Mesenchymal stem cell (in vitro differentiated cells and primary cell): ENCODE measurements around the gene RHBDF2.

Experiments used
- DNase-seq: peaks from one replicate; pipeline ENCODE4 v3.0.0-alpha.2; 2013
- H2AFZ ChIP-seq: one replicate; pipeline ENCODE4 v1.6.1; 2013; ENCODE audit warnings: low read depth, mild to moderate bottlenecking, control low read depth, inconsistent platforms, low read length, moderate library complexity
- H2AK5ac ChIP-seq: 2 replicates; pipeline ENCODE4 v1.6.1; 2013; ENCODE audit warnings: low read length, moderate library complexity, mild to moderate bottlenecking, inconsistent platforms; ENCODE audit not compliant: severe bottlenecking
- H2BK120ac ChIP-seq: one replicate; pipeline ENCODE4 v1.6.1; 2013; ENCODE audit warnings: low read depth, mild to moderate bottlenecking, inconsistent platforms, low read length, moderate library complexity
- H2BK12ac ChIP-seq, 2 experiments: one replicate each; pipeline ENCODE4 v1.6.1; 2013; ENCODE audit warnings: inconsistent platforms in 2 of 2, low read length in 2 of 2, mild to moderate bottlenecking in 2 of 2, moderate library complexity in 2 of 2, control low read depth in 1 of 2
- H2BK15ac ChIP-seq: one replicate; pipeline ENCODE4 v1.6.1; 2013; ENCODE audit warnings: mild to moderate bottlenecking, low read depth, inconsistent platforms; ENCODE audit not compliant: poor library complexity, severe bottlenecking
- H2BK5ac ChIP-seq: 2 replicates; pipeline ENCODE4 v1.6.1; 2013; ENCODE audit warnings: low read depth, mild to moderate bottlenecking, low read length, control low read depth, inconsistent platforms; ENCODE audit not compliant: poor library complexity, severe bottlenecking
- H3K14ac ChIP-seq, 2 experiments: one replicate each; pipeline ENCODE4 v1.6.1; 2013; ENCODE audit warnings: inconsistent platforms in 2 of 2, low read length in 2 of 2, control low read depth in 1 of 2, mild to moderate bottlenecking in 1 of 2, moderate library complexity in 1 of 2
- H3K18ac ChIP-seq, 2 experiments: one replicate each; pipeline ENCODE4 v1.6.1; 2013; ENCODE audit warnings: inconsistent platforms in 2 of 2, low read length in 2 of 2, control low read depth in 1 of 2, low read depth in 1 of 2, mild to moderate bottlenecking in 1 of 2
- H3K23ac ChIP-seq, 2 experiments: one replicate each; pipeline ENCODE4 v1.6.1; 2013; ENCODE audit warnings: inconsistent platforms in 2 of 2, low read length in 2 of 2, mild to moderate bottlenecking in 2 of 2, moderate library complexity in 2 of 2, control low read depth in 1 of 2
- H3K27ac ChIP-seq: 2 replicates; pipeline ENCODE4 v1.5.1; 2013; ENCODE audit warnings: mild to moderate bottlenecking, moderate library complexity, low read length, control low read depth, inconsistent platforms; ENCODE audit not compliant: poor library complexity, severe bottlenecking
- H3K27me3 ChIP-seq, 2 experiments: 2 replicates each; pipeline versions ENCODE4 v1.6.1 to v1.7.0; 2013; ENCODE audit warnings: low read length in 2 of 2, mild to moderate bottlenecking in 2 of 2, moderate library complexity in 2 of 2, control low read depth in 1 of 2, inconsistent platforms in 1 of 2; ENCODE audit not compliant: control insufficient read depth in 1 of 2, insufficient read depth in 1 of 2
- H3K36me3 ChIP-seq, 2 experiments: 2 replicates each; pipeline versions ENCODE4 v1.6.1 to v1.7.0; 2013; ENCODE audit warnings: low read length in 2 of 2, control low read depth in 1 of 2, inconsistent platforms in 1 of 2, low read depth in 1 of 2, mild to moderate bottlenecking in 1 of 2; ENCODE audit not compliant: insufficient read depth in 2 of 2, control insufficient read depth in 1 of 2
- H3K4ac ChIP-seq, 2 experiments: one replicate each; pipeline ENCODE4 v1.6.1; 2013; ENCODE audit warnings: inconsistent platforms in 2 of 2, low read length in 2 of 2, mild to moderate bottlenecking in 2 of 2, moderate library complexity in 2 of 2, control low read depth in 1 of 2, low read depth in 1 of 2
- H3K4me1 ChIP-seq: 2 replicates; pipeline ENCODE4 v1.6.1; 2013; ENCODE audit warnings: low read depth, low read length, control low read depth; ENCODE audit not compliant: control insufficient read depth, insufficient read depth
- H3K4me2 ChIP-seq: 2 replicates; pipeline ENCODE4 v1.6.1; 2013; ENCODE audit warnings: low read length, mild to moderate bottlenecking, inconsistent platforms; ENCODE audit not compliant: poor library complexity, severe bottlenecking
- H3K4me3 ChIP-seq, 2 experiments: 2 replicates each; pipeline versions ENCODE4 v1.5.1 to v1.7.0; 2013; ENCODE audit warnings: low read length in 2 of 2, mild to moderate bottlenecking in 2 of 2, control low read depth in 1 of 2, low read depth in 1 of 2; ENCODE audit not compliant: insufficient read depth in 1 of 2
- H3K79me1 ChIP-seq: replicated peaks from 2 replicates; pipeline ENCODE4 v1.6.1; 2013; ENCODE audit warnings: mild to moderate bottlenecking, control low read depth, low read length, inconsistent platforms; ENCODE audit not compliant: poor library complexity, severe bottlenecking
- H3K9ac ChIP-seq: 2 replicates; pipeline ENCODE4 v1.7.0; 2013; ENCODE audit warnings: mild to moderate bottlenecking, low read length, moderate library complexity
- H3K9me3 ChIP-seq: 2 replicates; pipeline ENCODE4 v1.7.0; 2013; ENCODE audit warnings: mild to moderate bottlenecking, low read length; ENCODE audit not compliant: control insufficient read depth
- H4K8ac ChIP-seq: one replicate; pipeline ENCODE4 v1.6.1; 2013; ENCODE audit warnings: inconsistent platforms, mild to moderate bottlenecking, low read length, moderate library complexity
- H4K91ac ChIP-seq: one replicate; pipeline ENCODE4 v1.6.1; 2013; ENCODE audit warnings: mild to moderate bottlenecking, low read length, inconsistent platforms
- WGBS: methylation state at CpG from one replicate; pipeline ENCODE4 v1.1.7; 2013; ENCODE audit warnings: mixed read lengths; 5-methylcytosine and 5-hydroxymethylcytosine counted together

RHBDF2 gene

GRCh38 chr17:76530095-76530723 is 29.0 kb upstream of the RHBDF2 start:
- H3K9ac ChIP-seq = peak overlapping the region; percentile 88
- H3K79me1 ChIP-seq = no peaks in the 10 kb centered on the region
- H2BK120ac ChIP-seq = peak overlapping the region; percentile 99
- peak overlapping the region; percentile 13 for H3K27ac ChIP-seq
- H3K14ac ChIP-seq = peak overlapping the region in 1 of 2 experiments; percentile 50
- peak overlapping the region; percentile 99 for H2BK15ac ChIP-seq
- peak; percentile 97 for DNase-seq
- no peaks in the 10 kb centered on the region for H3K27me3 ChIP-seq
- peak overlapping the region; percentile 93 for H4K8ac ChIP-seq
- peak overlapping the region; percentile 6 for H3K4me2 ChIP-seq
- no peak overlapping the region for H2AFZ ChIP-seq
- H3K9me3 ChIP-seq = no peaks in the 10 kb centered on the region
- H2BK12ac ChIP-seq = peak overlapping the region; percentile 73 to 98
- H2BK5ac ChIP-seq = no peak overlapping the region
- H2AK5ac ChIP-seq = peak overlapping the region; percentile 11
- 7% methylated on average over 23 of the region's 23 CpGs for WGBS
- peak overlapping the region in 1 of 2 experiments; percentile 42 for H3K4me3 ChIP-seq
- peak overlapping the region; percentile 94 to 99 for H3K18ac ChIP-seq
- H3K36me3 ChIP-seq = peaks cover 4 to 16% of the 10 kb centered on the region in 2 experiments
- H3K4me1 ChIP-seq = peaks cover 43% of the 10 kb centered on the region
- peak overlapping the region; percentile 91 to 99 for H3K4ac ChIP-seq
- H4K91ac ChIP-seq = peak overlapping the region; percentile 100
- H3K23ac ChIP-seq = peak overlapping the region in 1 of 2 experiments; percentile 46

GRCh38 chr17:76529224-76530094 is 28.2 kb upstream of the RHBDF2 start:
- peak; percentile 96 for DNase-seq
- Histone ChIP-seq H2AFZ (no peak overlapping the region), H3K9ac (peak overlapping the region; percentile 88)

DNA sequence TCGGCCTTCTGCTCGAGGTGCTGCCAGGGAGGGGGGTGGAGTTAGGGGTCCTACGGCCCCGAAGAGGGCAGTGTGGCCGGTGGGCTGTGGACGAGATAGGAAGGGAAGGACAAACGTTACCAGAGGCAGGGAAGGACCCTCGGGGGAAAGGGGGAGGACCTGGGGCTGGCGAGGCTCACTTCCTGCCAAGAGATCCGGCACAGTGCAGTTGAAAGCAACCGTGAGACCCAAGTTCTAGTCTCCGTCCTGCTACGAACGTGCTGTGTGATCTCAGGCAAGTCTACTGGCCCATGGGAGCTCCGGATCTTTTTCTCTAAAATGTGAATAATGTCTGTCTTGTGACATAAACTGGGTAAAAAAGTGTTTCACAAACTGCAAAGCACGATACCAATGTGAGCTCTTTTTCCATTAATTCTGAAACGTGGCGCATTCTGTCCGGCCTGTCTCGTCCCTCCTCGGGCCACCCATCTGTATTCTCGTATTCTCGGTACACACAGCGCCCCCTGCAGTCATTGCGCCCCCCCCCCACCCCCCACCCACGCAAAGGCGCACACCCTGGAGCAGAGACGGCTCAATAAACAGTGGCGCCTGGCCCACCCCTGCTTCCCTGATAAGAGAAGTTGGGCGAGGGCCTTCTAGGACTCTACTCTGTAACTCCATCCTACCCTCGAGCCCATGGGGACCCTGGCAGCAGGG is 27.5 kb upstream of the RHBDF2 start:
- no peaks in the 10 kb centered on the region for H3K9me3 ChIP-seq
- H3K18ac ChIP-seq = peak overlapping the region; percentile 92 to 96
- peaks cover 4 to 11% of the 10 kb centered on the region in 2 experiments for H3K36me3 ChIP-seq
- peaks cover 49% of the 10 kb centered on the region for H3K4me1 ChIP-seq
- H3K27me3 ChIP-seq = no peaks in the 10 kb centered on the region
- peak; percentile 56 for DNase-seq
- 66% methylated on average over 25 of the region's 31 CpGs for WGBS
- H2BK5ac ChIP-seq = no peak overlapping the region
- H2AK5ac ChIP-seq = peak overlapping the region; percentile 31
- H2BK12ac ChIP-seq = peak overlapping the region; percentile 94 to 100
- H3K14ac ChIP-seq = peak overlapping the region in 1 of 2 experiments; percentile 73
- peak overlapping the region; percentile 88 for H3K9ac ChIP-seq
- no peak overlapping the region for H3K27ac ChIP-seq
- H3K4me3 ChIP-seq = peak overlapping the region in 1 of 2 experiments; percentile 45
- H4K91ac ChIP-seq = peak overlapping the region; percentile 97
- peak overlapping the region in 1 of 2 experiments; percentile 63 for H3K23ac ChIP-seq
- no peak overlapping the region for H3K4me2 ChIP-seq
- no peaks in the 10 kb centered on the region for H3K79me1 ChIP-seq
- H2BK120ac ChIP-seq = peak overlapping the region; percentile 99
- H4K8ac ChIP-seq = peak overlapping the region; percentile 98
- peak overlapping the region; percentile 99 for H2BK15ac ChIP-seq
- H2AFZ ChIP-seq = no peak overlapping the region
- H3K4ac ChIP-seq = peak overlapping the region; percentile 99

More at GRCh38 chr17:76529224-76530094, 28.2 kb upstream of the RHBDF2 start:
- peak overlapping the region; percentile 23 for H3K27ac ChIP-seq
- peak overlapping the region; percentile 94 to 99 for H3K18ac ChIP-seq
- peak overlapping the region; percentile 99 for H2BK120ac ChIP-seq
- H2AK5ac ChIP-seq = peak overlapping the region; percentile 16
- peak overlapping the region; percentile 98 for H4K8ac ChIP-seq
- no peak overlapping the region for H2BK5ac ChIP-seq
- peak overlapping the region in 1 of 2 experiments; percentile 45 for H3K4me3 ChIP-seq
- peaks cover 48% of the 10 kb centered on the region for H3K4me1 ChIP-seq
- peaks cover 4 to 11% of the 10 kb centered on the region in 2 experiments for H3K36me3 ChIP-seq
- H3K4me2 ChIP-seq = peak overlapping the region; percentile 2
- peak overlapping the region in 1 of 2 experiments; percentile 73 for H3K14ac ChIP-seq
- 1% methylated on average over 18 of the region's 20 CpGs for WGBS
- peak overlapping the region; percentile 91 to 99 for H3K4ac ChIP-seq
- H2BK15ac ChIP-seq = peak overlapping the region; percentile 75
- H3K23ac ChIP-seq = peak overlapping the region in 1 of 2 experiments; percentile 63
- H3K79me1 ChIP-seq = no peaks in the 10 kb centered on the region
- H3K9me3 ChIP-seq = no peaks in the 10 kb centered on the region
- H3K27me3 ChIP-seq = no peaks in the 10 kb centered on the region
- peak overlapping the region; percentile 94 to 98 for H2BK12ac ChIP-seq
- peak overlapping the region; percentile 100 for H4K91ac ChIP-seq
